DOHH2 (cell line): Measurements from ENCODE around the gene SLC16A12.

ENCODE experiments used
- H3F3A ChIP-seq: fragments of 200-600 bp; sonication (generic), shearing (Covaris generic); 2 replicates; pipeline ENCODE4 v1.6.0; 2016; ENCODE audit warnings: antibody characterized with exemption, mild to moderate bottlenecking; ENCODE audit not compliant: control insufficient read depth, insufficient read depth
- H3K27ac ChIP-seq: fragments of 200-600 bp; sonication (generic); 2 replicates; pipeline ENCODE4 v1.5.1; 2014; ENCODE audit warnings: low read depth, mild to moderate bottlenecking, low read length, moderate library complexity
- H3K27me3 ChIP-seq: fragments of 200-600 bp; sonication (generic); 2 replicates; pipeline ENCODE4 v1.6.1; 2014; ENCODE audit warnings: mild to moderate bottlenecking, low read length, mixed read lengths; ENCODE audit not compliant: control insufficient read depth
- H3K36me3 ChIP-seq: fragments of 200-600 bp; sonication (generic); 2 replicates; pipeline ENCODE4 v1.6.1; 2014; ENCODE audit warnings: mild to moderate bottlenecking, low read length, moderate library complexity, mixed read lengths; ENCODE audit not compliant: control insufficient read depth
- H3K4me1 ChIP-seq: fragments of 200-600 bp; sonication (generic); 2 replicates; pipeline ENCODE4 v1.6.1; 2014; ENCODE audit warnings: mild to moderate bottlenecking, low read length, mixed read lengths; ENCODE audit not compliant: control insufficient read depth
- H3K4me2 ChIP-seq: fragments of 200-600 bp; sonication (generic); 2 replicates; pipeline ENCODE4 v1.6.0; 2014; ENCODE audit warnings: mild to moderate bottlenecking, low read length, moderate library complexity
- H3K4me3 ChIP-seq: fragments of 200-600 bp; sonication (generic); 2 replicates; pipeline ENCODE4 v1.5.1; 2014; ENCODE audit warnings: mild to moderate bottlenecking, low read length, mixed read lengths
- H3K79me2 ChIP-seq: fragments of 200-600 bp; sonication (generic); 2 replicates; pipeline ENCODE4 v1.6.1; 2014; ENCODE audit warnings: mild to moderate bottlenecking, low read length, mixed read lengths; ENCODE audit not compliant: control insufficient read depth
- H3K9me2 ChIP-seq: fragments of 200-600 bp; sonication (generic); replicated peaks from 2 replicates; pipeline ENCODE4 v1.6.1; 2014; ENCODE audit warnings: mild to moderate bottlenecking, low read length, mixed read lengths; ENCODE audit not compliant: control insufficient read depth
- H3K9me3 ChIP-seq: fragments of 200-600 bp; sonication (generic); 2 replicates; pipeline ENCODE4 v1.6.1; 2014; ENCODE audit warnings: antibody characterized with exemption, low read length, mixed read lengths; ENCODE audit not compliant: control insufficient read depth, insufficient read depth
- H4K20me1 ChIP-seq: fragments of 200-600 bp; sonication (generic); 2 replicates; pipeline ENCODE4 v1.6.0; 2014; ENCODE audit warnings: low read depth, mild to moderate bottlenecking, antibody characterized with exemption, low read length, moderate library complexity; ENCODE audit not compliant: control insufficient read depth, insufficient read depth
- CTCF ChIP-seq: fragments of 200-600 bp; sonication (generic); IDR thresholded peaks from one replicate; pipeline ENCODE4 v1.5.1; 2014; ENCODE audit warnings: antibody characterized with exemption, mild to moderate bottlenecking, low read depth, low read length; ENCODE audit not compliant: poor library complexity, severe bottlenecking
- EZH2phosphoT487 ChIP-seq: fragments of 200-600 bp; sonication (generic); IDR thresholded peaks from 2 replicates; pipeline ENCODE4 v1.6.1; 2017; ENCODE audit warnings: borderline replicate concordance, mild to moderate bottlenecking, antibody characterized with exemption, low read length, moderate library complexity, mixed read lengths

The SLC16A12 gene

GRCh38 chr10:89520706-89521105, 14.7 kb downstream of the SLC16A12 start:
- Histone ChIP-seq H3K27me3 (no peaks in the 10 kb centered on the region), H3K4me2 (no peak overlapping the region), H3K79me2 (no peaks in the 10 kb centered on the region), H3K27ac (no peak overlapping the region), H4K20me1 (no peaks in the 10 kb centered on the region), H3K9me3 (no peaks in the 10 kb centered on the region), H3K9me2 (no peaks in the 10 kb centered on the region), H3K4me3 (no peak overlapping the region), H3K36me3 (no peaks in the 10 kb centered on the region), H3F3A (no peaks in the 10 kb centered on the region), H3K4me1 (no peaks in the 10 kb centered on the region)
- no peak for TF ChIP-seq EZH2phosphoT487
- no peak for TF ChIP-seq CTCF

GRCh38 chr10:89518876-89519842, 16.2 kb downstream of the SLC16A12 start:
- Histone ChIP-seq H3K9me3 (no peaks in the 10 kb centered on the region), H3K79me2 (no peaks in the 10 kb centered on the region), H3F3A (no peaks in the 10 kb centered on the region), H3K4me2 (no peak overlapping the region), H3K27me3 (no peaks in the 10 kb centered on the region), H3K36me3 (no peaks in the 10 kb centered on the region), H3K4me3 (no peak overlapping the region), H3K27ac (no peak overlapping the region), H3K4me1 (no peaks in the 10 kb centered on the region), H4K20me1 (no peaks in the 10 kb centered on the region), H3K9me2 (no peaks in the 10 kb centered on the region)
- no peak for TF ChIP-seq CTCF
- TF ChIP-seq EZH2phosphoT487, result no peak

GRCh38 chr10:89518108-89518507, 17.3 kb downstream of the SLC16A12 start:
- Histone ChIP-seq H3K4me2 (no peak overlapping the region), H3K36me3 (no peaks in the 10 kb centered on the region), H3K27me3 (no peaks in the 10 kb centered on the region), H4K20me1 (no peaks in the 10 kb centered on the region), H3F3A (no peaks in the 10 kb centered on the region), H3K27ac (no peak overlapping the region), H3K9me3 (no peaks in the 10 kb centered on the region), H3K79me2 (no peaks in the 10 kb centered on the region), H3K9me2 (no peaks in the 10 kb centered on the region), H3K4me3 (no peak overlapping the region), H3K4me1 (no peaks in the 10 kb centered on the region)
- TF ChIP-seq CTCF (no peak), EZH2phosphoT487 (no peak)
